ENCODE results near the gene ACADSB. TPM values are rescaled to one million over a fixed set of nuclear protein-coding genes. Genes with fewer than 3 reads are reported as not detected.

Gene ACADSB
- total RNA-seq: 10 to 100 TPM; 59.4 to 90.9 (median 73.1) TPM
- polyA plus RNA-seq: 19.5 TPM
- long read RNA-seq, donor 1, full-length matches to known transcripts: 24 of 44 reads
- long read RNA-seq, donor 1, partial matches to known transcripts: 5 of 44 reads
- long read RNA-seq, donor 1, other reads (novel, unspliced or antisense): 15 of 44 reads
- long read RNA-seq, donor 2, full-length matches to known transcripts: 6 of 11 reads
- long read RNA-seq, donor 2, partial matches to known transcripts: 2 of 11 reads
- long read RNA-seq, donor 2, other reads (novel, unspliced or antisense): 3 of 11 reads
- long read RNA-seq, donor 3, full-length matches to known transcripts: 51 of 86 reads
- long read RNA-seq, donor 3, partial matches to known transcripts: 7 of 86 reads
- long read RNA-seq, donor 3, other reads (novel, unspliced or antisense): 28 of 86 reads
- long read RNA-seq, donor 4, full-length matches to known transcripts: 12 of 24 reads
- long read RNA-seq, donor 4, partial matches to known transcripts: 11 of 24 reads
- long read RNA-seq, donor 4, other reads (novel, unspliced or antisense): 1 of 24 reads

DNA sequence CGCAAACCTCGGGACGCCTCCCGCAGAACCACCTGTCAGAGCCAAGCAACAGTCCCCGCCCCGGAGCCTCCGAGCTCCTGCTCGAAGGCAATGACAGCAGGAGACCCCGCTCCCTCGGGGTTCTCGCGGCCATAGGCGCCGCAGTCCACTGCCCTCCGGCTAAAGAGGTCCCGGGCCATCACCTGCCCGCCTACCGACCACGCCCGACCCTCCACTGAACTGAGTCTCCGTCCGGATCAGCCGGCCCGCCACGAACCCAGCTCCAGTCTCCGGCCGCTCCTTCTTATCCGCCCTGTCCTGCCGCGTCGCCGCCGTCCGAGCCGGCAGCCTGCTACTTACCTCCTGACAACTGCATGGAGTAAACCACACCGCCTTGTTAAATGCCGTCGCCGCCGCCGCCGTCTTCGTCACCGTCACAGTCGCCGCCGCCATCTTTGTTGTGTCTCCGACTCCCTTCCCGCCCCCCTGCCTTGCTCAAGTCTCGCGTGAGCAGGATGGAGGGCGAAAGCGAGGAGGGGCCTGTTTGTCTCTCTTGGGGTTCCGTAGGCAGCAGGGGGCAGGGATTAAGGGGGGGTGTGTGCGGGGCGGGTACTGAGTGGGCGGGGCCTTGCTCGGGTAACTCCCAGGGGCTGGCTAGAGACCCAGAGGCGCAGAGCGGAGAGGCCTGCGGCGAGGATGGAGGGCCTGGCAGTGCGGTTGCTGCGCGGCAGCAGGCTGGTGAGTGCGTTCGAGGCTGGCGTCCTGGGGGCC lies at the start of gene ACADSB, which contains the start of gene IKZF5:
TSS of gene ACADSB (plus strand) at position 652 of the 750 bp plus-strand sequence. CDS start at position 676, 24 bp downstream.
TSS of gene IKZF5 (minus strand) at position 441 of the 750 bp plus-strand sequence. CDS start 10,170 bp downstream, outside the sequence.
- H3K9me3 ChIP-seq (ENCODE audit: control insufficient read depth, low read length): no peaks in the 10 kb centered on the region

DNA sequence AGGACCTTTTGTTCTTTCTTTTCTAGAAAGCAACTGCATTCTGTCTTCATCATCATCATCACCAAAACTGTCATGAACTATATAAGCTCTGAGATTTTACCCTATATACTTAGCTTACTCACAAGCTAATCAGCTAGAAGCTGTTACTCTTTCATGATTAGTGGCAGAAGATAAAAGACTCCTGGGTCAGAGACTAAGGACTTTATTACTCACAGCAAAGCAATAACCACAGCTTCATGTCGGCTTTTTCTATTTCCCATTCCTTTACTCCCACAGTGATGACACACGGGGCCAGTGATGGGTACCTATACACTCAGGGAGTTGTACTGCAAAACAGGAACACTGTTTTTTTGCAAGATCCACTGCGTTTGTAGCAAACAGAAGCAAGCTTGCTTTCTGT lies 46.4 kb upstream of the ACADSB start:
- WGBS: 73% methylated on average over 3 of the region's 3 CpGs

More for the DNA sequence above, at the start of gene ACADSB, which contains the start of gene IKZF5:
- WGBS: under 1% methylated on average over 68 of the region's 68 CpGs
- peak; percentile 96 to 98 (median 98) for DNase-seq
- intact Hi-C loops (cut with DNase I): no loop called here
- Histone ChIP-seq H3K4me1 (ENCODE audit: control insufficient read depth, insufficient read depth, low read length) (no peaks in the 10 kb centered on the region), H3K27ac (ENCODE audit: low read length) (peak within 1 kb of the TSS; percentile 71), H3K27me3 (ENCODE audit: control insufficient read depth, insufficient read depth) (no peaks in the 10 kb centered on the region), H3K4me3 (ENCODE audit: low read length) (peak within 1 kb of the TSS; percentile 87)
- peak; percentile 99 for ATAC-seq

DNA sequence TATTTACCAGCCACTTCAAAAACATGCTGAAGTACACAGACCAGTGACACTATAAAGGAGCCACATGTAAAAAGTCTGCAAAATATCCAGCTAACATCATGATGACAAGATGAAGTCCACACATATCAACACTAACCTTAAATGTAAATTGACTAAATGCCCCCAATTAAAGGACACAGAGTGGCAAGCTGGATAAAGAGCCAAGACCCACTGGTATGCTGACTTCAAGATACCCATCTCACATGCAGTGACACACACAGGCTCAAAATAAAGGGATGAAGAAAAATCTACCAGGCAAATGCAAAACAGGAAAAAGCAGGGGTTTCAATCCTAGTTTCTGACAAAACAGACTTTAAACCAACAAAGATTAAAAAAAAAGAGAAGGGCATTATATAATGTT lies 41.9 kb upstream of the ACADSB start:
- no peaks in the 10 kb centered on the region for H3K27me3 ChIP-seq (ENCODE audit: control insufficient read depth, insufficient read depth)
- no peak for ATAC-seq
- intact Hi-C loops (cut with DNase I): no loop called here
- no peaks in the 10 kb centered on the region for H3K9me3 ChIP-seq (ENCODE audit: control insufficient read depth, low read length)
- H3K4me3 ChIP-seq (ENCODE audit: low read length): no peak overlapping the region
- H3K4me1 ChIP-seq (ENCODE audit: control insufficient read depth, insufficient read depth, low read length): no peaks in the 10 kb centered on the region
- no peak for DNase-seq
- H3K27ac ChIP-seq (ENCODE audit: low read length): no peak overlapping the region

More for the DNA sequence above, 46.4 kb upstream of the ACADSB start:
- DNase-seq (no peak), ATAC-seq (no peak)
- Histone ChIP-seq H3K4me1 (ENCODE audit: control insufficient read depth, insufficient read depth, low read length) (no peaks in the 10 kb centered on the region), H3K4me3 (ENCODE audit: low read length) (no peak overlapping the region), H3K9me3 (ENCODE audit: control insufficient read depth, low read length) (no peaks in the 10 kb centered on the region), H3K27ac (ENCODE audit: low read length) (no peak overlapping the region), H3K27me3 (ENCODE audit: control insufficient read depth, insufficient read depth) (no peaks in the 10 kb centered on the region)
- intact Hi-C loops (cut with DNase I): no loop called here

DNA sequence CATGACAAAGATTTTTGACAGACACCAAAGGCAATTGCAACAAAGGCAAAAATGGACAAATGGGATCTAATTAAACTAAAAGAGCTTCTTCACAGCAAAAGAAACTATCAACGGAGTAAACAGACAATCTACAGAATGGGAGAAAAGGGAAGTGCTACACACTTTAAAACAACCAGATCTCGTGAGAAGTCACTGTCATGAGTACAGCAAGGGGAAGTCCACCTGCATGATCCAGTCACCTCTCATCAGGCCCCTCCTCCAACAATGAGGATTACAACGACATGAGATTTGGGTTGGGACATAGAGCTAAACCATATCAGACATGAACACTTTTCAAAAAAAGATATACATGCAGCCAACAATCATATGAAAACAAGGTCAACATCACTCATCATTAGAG lies 40.1 kb upstream of the ACADSB start:
- ATAC-seq: no peak
- Histone ChIP-seq H3K27me3 (ENCODE audit: control insufficient read depth, insufficient read depth) (no peaks in the 10 kb centered on the region), H3K9me3 (ENCODE audit: control insufficient read depth, low read length) (no peaks in the 10 kb centered on the region), H3K27ac (ENCODE audit: low read length) (no peak overlapping the region), H3K4me1 (ENCODE audit: control insufficient read depth, insufficient read depth, low read length) (no peaks in the 10 kb centered on the region), H3K4me3 (ENCODE audit: low read length) (no peak overlapping the region)
- WGBS: 70% methylated on average over 3 of the region's 3 CpGs
- intact Hi-C loops (cut with DNase I): no loop called here
- DNase-seq: no peak

DNA sequence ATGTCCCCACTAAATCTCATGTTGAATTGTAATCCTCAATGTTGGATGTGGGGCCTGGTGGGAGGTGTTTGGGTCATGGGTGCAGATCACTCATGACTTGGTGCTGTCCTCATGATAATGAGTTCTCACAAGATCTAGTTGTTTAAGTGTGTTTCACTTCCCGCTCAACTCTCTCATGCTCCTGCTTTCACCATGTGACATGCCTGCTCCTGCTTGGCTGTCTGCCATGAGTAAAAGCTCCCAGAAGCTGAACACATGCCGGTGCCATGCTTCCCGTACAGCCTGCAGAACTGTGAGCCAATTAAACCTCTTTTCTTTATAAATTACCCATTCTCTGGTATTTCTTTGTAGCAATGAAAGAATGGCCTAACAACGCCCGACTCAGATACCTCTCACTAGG lies 34.8 kb upstream of the ACADSB start:
- Histone ChIP-seq H3K4me1 (ENCODE audit: control insufficient read depth, insufficient read depth, low read length) (no peaks in the 10 kb centered on the region), H3K27ac (ENCODE audit: low read length) (no peak overlapping the region), H3K9me3 (ENCODE audit: control insufficient read depth, low read length) (no peaks in the 10 kb centered on the region), H3K27me3 (ENCODE audit: control insufficient read depth, insufficient read depth) (no peaks in the 10 kb centered on the region), H3K4me3 (ENCODE audit: low read length) (no peak overlapping the region)
- ATAC-seq (no peak), DNase-seq (no peak)
- WGBS: 52% methylated on average over 5 of the region's 5 CpGs
- intact Hi-C loops (cut with DNase I): no loop called here

DNA sequence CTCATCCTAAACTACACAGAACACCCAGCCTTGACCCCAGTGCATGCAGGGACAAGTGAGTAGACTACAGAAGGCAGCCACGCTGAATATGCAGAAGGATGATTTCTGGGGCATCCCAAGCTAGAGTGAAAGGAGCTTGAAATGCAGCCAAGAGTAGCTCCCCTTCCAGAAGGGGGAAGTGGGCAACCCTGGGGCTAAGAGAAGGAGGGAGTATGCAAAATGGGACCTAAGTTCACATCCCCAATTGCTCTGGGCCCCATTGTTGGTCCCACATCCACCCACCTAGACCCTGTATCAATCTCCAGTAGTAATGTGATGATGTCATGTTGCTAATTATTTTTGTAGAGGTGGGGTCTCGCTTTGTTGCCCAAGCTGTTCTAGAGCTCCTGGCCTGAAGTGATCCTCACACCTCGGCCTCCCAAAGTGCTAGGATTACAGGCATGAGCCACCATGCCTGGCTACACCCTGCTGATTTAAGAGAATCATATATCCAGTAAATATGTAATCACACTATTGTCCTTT lies 34.2 kb upstream of the ACADSB start:
- H3K4me1 ChIP-seq (ENCODE audit: control insufficient read depth, insufficient read depth, low read length): no peaks in the 10 kb centered on the region
- H3K27me3 ChIP-seq (ENCODE audit: control insufficient read depth, insufficient read depth): no peaks in the 10 kb centered on the region
- intact Hi-C loops (cut with DNase I): no loop called here
- H3K4me3 ChIP-seq (ENCODE audit: low read length): no peak overlapping the region
- no peak overlapping the region for H3K27ac ChIP-seq (ENCODE audit: low read length)
- H3K9me3 ChIP-seq (ENCODE audit: control insufficient read depth, low read length): no peaks in the 10 kb centered on the region
- 86% methylated on average over 3 of the region's 3 CpGs for WGBS
- ATAC-seq (no peak), DNase-seq (no peak)

DNA sequence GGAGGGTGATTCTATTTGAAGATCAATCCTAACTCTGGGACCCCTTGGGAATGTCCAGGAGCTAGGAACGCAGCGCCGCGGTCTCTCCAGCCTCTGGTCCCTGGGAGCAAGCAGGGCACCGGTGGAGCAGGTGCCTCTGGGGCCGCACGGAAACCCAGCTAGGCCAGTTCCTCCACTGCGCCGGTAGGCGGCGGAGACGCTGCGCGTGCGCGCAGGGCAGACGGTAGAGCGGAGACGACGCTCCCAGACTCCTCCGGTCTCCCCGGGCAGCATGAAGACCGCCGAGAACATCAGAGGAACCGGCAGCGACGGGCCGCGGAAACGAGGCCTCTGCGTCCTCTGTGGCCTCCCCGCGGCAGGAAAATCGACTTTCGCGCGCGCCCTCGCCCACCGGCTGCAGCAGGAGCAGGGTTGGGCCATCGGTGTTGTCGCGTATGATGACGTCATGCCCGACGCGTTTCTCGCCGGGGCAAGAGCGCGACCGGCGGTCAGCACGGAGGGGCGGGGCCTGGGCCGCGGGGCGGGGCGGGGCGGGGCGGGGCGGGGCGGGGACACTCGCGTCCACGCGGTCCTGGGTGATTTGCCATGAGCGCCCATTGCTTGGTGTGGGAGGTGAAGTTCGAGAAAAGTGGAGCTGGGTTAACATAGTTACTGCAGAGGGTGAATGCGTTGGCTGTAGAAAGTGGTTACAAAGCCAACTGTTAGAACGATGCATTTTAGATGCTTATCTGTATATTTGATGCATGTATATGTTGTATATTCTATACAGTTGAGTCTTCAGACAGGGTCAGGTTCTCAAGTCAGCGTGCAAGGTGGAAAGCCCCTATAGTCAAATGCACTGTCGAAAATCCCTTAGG lies 28.4 kb upstream of the ACADSB start, which contains the start of gene PSTK:
TSS of gene PSTK (plus strand) at position 193 of the 857 bp plus-strand sequence. CDS start at position 272, 79 bp downstream.
- peak within 1 kb of the TSS; percentile 64 for H3K27ac ChIP-seq (ENCODE audit: low read length)
- peak; percentile 99 for ATAC-seq
- DNase-seq: peak; percentile 94 to 98 (median 97)
- H3K27me3 ChIP-seq (ENCODE audit: control insufficient read depth, insufficient read depth): no peaks in the 10 kb centered on the region
- intact Hi-C loops (cut with DNase I): no loop called here
- WGBS: under 1% methylated on average over 73 of the region's 73 CpGs
- no peaks in the 10 kb centered on the region for H3K9me3 ChIP-seq (ENCODE audit: control insufficient read depth, low read length)
- H3K4me1 ChIP-seq (ENCODE audit: control insufficient read depth, insufficient read depth, low read length): no peaks in the 10 kb centered on the region
- H3K4me3 ChIP-seq (ENCODE audit: low read length): peak within 1 kb of the TSS; percentile 44

DNA sequence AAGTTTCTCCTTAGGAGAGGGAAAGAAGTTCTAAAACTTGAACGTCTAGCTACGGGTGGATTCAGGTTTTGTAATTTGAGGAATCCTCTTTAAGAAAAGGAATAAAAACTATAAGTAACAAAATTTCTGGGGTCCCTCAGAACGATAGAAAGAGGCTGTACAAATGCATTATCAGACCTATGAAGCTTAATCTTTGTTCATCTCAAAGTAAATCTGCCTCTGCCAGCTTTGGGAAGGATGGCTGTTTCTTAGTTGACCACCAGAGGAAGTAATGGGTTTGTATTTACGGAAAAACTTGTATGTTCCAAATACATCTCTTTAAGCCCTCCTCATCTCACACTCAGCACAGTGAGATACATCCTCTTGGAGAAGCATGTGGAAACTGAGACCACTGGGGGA lies 27.7 kb upstream of the ACADSB start:
- H3K27ac ChIP-seq (ENCODE audit: low read length): no peak overlapping the region
- WGBS: 20% methylated on average over 4 of the region's 4 CpGs
- ATAC-seq (no peak), DNase-seq (no peak)
- intact Hi-C loops (cut with DNase I): no loop called here
- H3K4me1 ChIP-seq (ENCODE audit: control insufficient read depth, insufficient read depth, low read length): no peaks in the 10 kb centered on the region
- H3K9me3 ChIP-seq (ENCODE audit: control insufficient read depth, low read length): no peaks in the 10 kb centered on the region
- H3K4me3 ChIP-seq (ENCODE audit: low read length): peak overlapping the region; percentile 44
- no peaks in the 10 kb centered on the region for H3K27me3 ChIP-seq (ENCODE audit: control insufficient read depth, insufficient read depth)

DNA sequence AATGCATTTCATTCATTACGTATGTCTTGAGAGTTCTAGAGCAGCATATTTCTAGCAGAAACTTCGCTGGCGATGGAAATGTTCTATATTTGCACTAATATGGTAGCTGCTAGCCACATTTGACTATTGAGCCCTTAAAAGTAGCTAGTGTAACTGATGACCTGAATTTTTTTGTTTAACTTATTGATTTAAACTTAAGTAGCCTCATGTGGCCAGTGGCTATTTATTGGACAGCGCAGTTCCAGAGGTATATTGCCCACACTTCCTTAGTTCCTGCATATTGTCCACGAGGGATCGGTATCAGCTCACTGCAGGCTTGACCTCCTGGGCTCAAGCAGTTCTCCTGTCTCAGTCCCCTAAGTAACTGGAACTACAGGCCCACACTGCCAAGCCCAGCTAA lies 24.9 kb upstream of the ACADSB start:
- intact Hi-C loops (cut with DNase I): no loop called here
- no peak overlapping the region for H3K27ac ChIP-seq (ENCODE audit: low read length)
- 96% methylated on average over 6 of the region's 6 CpGs for WGBS
- H3K4me1 ChIP-seq (ENCODE audit: control insufficient read depth, insufficient read depth, low read length): no peaks in the 10 kb centered on the region
- no peak for DNase-seq
- no peaks in the 10 kb centered on the region for H3K9me3 ChIP-seq (ENCODE audit: control insufficient read depth, low read length)
- H3K27me3 ChIP-seq (ENCODE audit: control insufficient read depth, insufficient read depth): no peaks in the 10 kb centered on the region
- no peak for ATAC-seq
- H3K4me3 ChIP-seq (ENCODE audit: low read length): no peak overlapping the region

DNA sequence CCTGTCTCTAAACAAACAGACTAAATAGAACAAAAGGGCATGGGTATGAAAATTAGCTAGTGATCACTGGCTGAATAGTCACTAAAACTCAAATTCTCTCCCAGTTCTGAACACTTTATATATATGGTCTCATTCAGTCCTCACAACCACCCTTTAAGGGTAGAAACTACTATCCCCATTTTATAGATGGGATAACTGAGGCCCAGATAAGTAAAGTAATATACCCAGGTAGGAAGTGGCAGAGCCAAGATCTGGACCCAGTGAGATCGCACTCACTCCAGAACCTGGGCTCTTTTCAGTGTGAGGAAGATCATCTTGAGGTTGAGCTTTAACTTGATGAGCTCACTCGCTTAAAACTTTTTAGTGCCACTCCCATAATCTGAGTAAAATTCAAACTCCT lies 24.1 kb upstream of the ACADSB start:
- Histone ChIP-seq H3K4me1 (ENCODE audit: control insufficient read depth, insufficient read depth, low read length) (no peaks in the 10 kb centered on the region), H3K4me3 (ENCODE audit: low read length) (no peak overlapping the region), H3K9me3 (ENCODE audit: control insufficient read depth, low read length) (no peaks in the 10 kb centered on the region), H3K27me3 (ENCODE audit: control insufficient read depth, insufficient read depth) (no peaks in the 10 kb centered on the region), H3K27ac (ENCODE audit: low read length) (no peak overlapping the region)
- 99% methylated on average over 2 of the region's 2 CpGs for WGBS
- DNase-seq (no peak), ATAC-seq (no peak)
- intact Hi-C loops (cut with DNase I): no loop called here
